GM21423 (cell line): ENCODE results near the gene QRICH2.
"Not testable (repeated sequence)": the region's sequence is repeated elsewhere in the genome, so short reads cannot be mapped to it uniquely, and the experiment has no call there.

Source experiments
- ATAC-seq: cut with Tn5 transposase; IDR thresholded peaks from one replicate; pipeline ENCODE4 v1.9.1; 2021; ENCODE audit warnings: mild to moderate bottlenecking, moderate library complexity; ENCODE audit not compliant: unreplicated experiment

The QRICH2 gene

GRCh38 chr17:76233588-76234353, 74.3 kb downstream of the QRICH2 start:
- no peak for ATAC-seq

GRCh38 chr17:76232342-76232741, 75.7 kb downstream of the QRICH2 start:
- ATAC-seq, result no peak

DNA sequence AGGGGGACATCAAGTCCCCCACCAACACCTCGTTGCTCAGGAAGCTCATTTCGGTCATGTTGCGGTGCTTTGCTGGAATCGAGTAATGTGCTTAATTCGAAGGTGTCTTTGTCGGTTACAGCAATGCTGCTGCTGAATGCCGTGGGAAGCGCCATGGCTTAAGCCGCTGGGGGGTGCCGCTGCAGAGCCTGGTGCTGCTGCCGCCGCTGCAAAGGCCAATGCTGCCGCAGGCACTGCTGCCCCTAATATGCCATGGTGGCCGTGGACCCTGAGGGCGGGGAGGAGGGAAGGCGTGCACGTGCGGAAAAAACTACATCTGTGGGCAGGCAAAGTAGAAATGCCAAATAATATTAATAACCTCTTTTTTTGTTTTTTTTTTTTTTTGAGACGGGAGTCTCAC, 81.3 kb downstream of the QRICH2 start:
- not testable (repeated sequence) for ATAC-seq

GRCh38 chr17:76225373-76226086, 82.5 kb downstream of the QRICH2 start:
- ATAC-seq, result not testable (repeated sequence)
